ENCODE data around the gene FKBP5. TPM values are rescaled to one million over a fixed set of nuclear protein-coding genes. Genes with fewer than 3 reads are reported as not detected.

FKBP5 gene
- total RNA-seq, 1 experiment from 2014 or later = 12.4 TPM

- no peak overlapping the region for H2AFZ ChIP-seq (ENCODE audit: low read length)
- no peaks in the 10 kb centered on the region for H3F3A ChIP-seq (ENCODE audit: low read length, unreplicated experiment)
- CTCF ChIA-PET = no interaction called here
- no peaks in the 10 kb centered on the region for H3K9me2 ChIP-seq (replicated peaks; ENCODE audit: low read length)
- no peaks in the 10 kb centered on the region for H3K36me3 ChIP-seq (ENCODE audit: low read depth, low read length)
- no peak for ATAC-seq
- peaks cover 19% of the 10 kb centered on the region for H3K4me1 ChIP-seq (ENCODE audit: insufficient read depth, low read length)
- POLR2A ChIA-PET (ENCODE audit: unreplicated experiment) = no interaction called here
- no peak overlapping the region for H3K4me3 ChIP-seq (ENCODE audit: low read length)
- H3K9me3 ChIP-seq (ENCODE audit: low read length) = no peaks in the 10 kb centered on the region
- no peak for DNase-seq
- H3K4me2 ChIP-seq (ENCODE audit: low read length) = no peak overlapping the region
- no peaks in the 10 kb centered on the region for H3K27me3 ChIP-seq (ENCODE audit: low read length)
- H4K20me1 ChIP-seq (ENCODE audit: low read length) = no peaks in the 10 kb centered on the region
- H3K79me2 ChIP-seq (ENCODE audit: low read length) = no peaks in the 10 kb centered on the region
- TF ChIP-seq CTCF (conservative IDR thresholded peaks at IDR 0.05; ENCODE audit: low read depth, low read length) (no peak), EZH2phosphoT487 (IDR thresholded peaks at IDR 0.05; ENCODE audit: borderline replicate concordance, low read length) (no peak), EZH2 (IDR thresholded peaks at IDR 0.05; ENCODE audit: low read length, unreplicated experiment) (no peak)
- H3K9ac ChIP-seq (ENCODE audit: low read length) = no peak overlapping the region
- BruUV-seq (replicated peaks) = no TSS peak
- intact Hi-C loops (cut with micrococcal nuclease) = no loop called here
- H3K27ac ChIP-seq (ENCODE audit: low read length) = no peak overlapping the region
These were observed 36.5 kb upstream of the FKBP5 start for GRCh38 chr6:35725081-35725708.

GRCh38 chr6:35724471-35724870 lies 35.8 kb upstream of the FKBP5 start:
- H3K4me1 ChIP-seq (ENCODE audit: insufficient read depth, low read length) = peaks cover 19% of the 10 kb centered on the region
- CTCF ChIA-PET = no interaction called here

More at GRCh38 chr6:35724471-35724870, 35.8 kb upstream of the FKBP5 start:
- H3F3A ChIP-seq (ENCODE audit: low read length, unreplicated experiment) = no peaks in the 10 kb centered on the region
- no peaks in the 10 kb centered on the region for H3K9me3 ChIP-seq (ENCODE audit: low read length)
- H3K27ac ChIP-seq (ENCODE audit: low read length) = no peak overlapping the region
- no peaks in the 10 kb centered on the region for H3K9me2 ChIP-seq (replicated peaks; ENCODE audit: low read length)
- H3K4me2 ChIP-seq (ENCODE audit: low read length) = no peak overlapping the region
- no peak overlapping the region for H3K9ac ChIP-seq (ENCODE audit: low read length)
- BruUV-seq (replicated peaks) = no TSS peak
- TF ChIP-seq CTCF (conservative IDR thresholded peaks at IDR 0.05; ENCODE audit: low read depth, low read length) (no peak), EZH2 (IDR thresholded peaks at IDR 0.05; ENCODE audit: low read length, unreplicated experiment) (no peak), EZH2phosphoT487 (IDR thresholded peaks at IDR 0.05; ENCODE audit: borderline replicate concordance, low read length) (no peak)
- intact Hi-C loops (cut with micrococcal nuclease) = no loop called here
- H3K36me3 ChIP-seq (ENCODE audit: low read depth, low read length) = no peaks in the 10 kb centered on the region
- POLR2A ChIA-PET (ENCODE audit: unreplicated experiment) = no interaction called here
- no peak overlapping the region for H2AFZ ChIP-seq (ENCODE audit: low read length)
- ATAC-seq (no peak), DNase-seq (no peak)
- no peaks in the 10 kb centered on the region for H3K79me2 ChIP-seq (ENCODE audit: low read length)
- no peak overlapping the region for H3K4me3 ChIP-seq (ENCODE audit: low read length)
- H3K27me3 ChIP-seq (ENCODE audit: low read length) = no peaks in the 10 kb centered on the region
- H4K20me1 ChIP-seq (ENCODE audit: low read length) = no peaks in the 10 kb centered on the region

Data from PC-3 (cell line).